DND-41 (cell line): ENCODE data around the gene DOK4.

Source experiments
- EZH2 ChIP-seq: IDR thresholded peaks from 3 replicates; pipeline ENCODE4 v1.6.1; 2012; ENCODE audit warnings: borderline replicate concordance, low read depth, mild to moderate bottlenecking, moderate library complexity, low read length, inconsistent platforms; ENCODE audit not compliant: severe bottlenecking
- TF ChIP-seq, protein P1 (sequence below): IDR thresholded peaks from 2 replicates; pipeline ENCODE4 v1.5.1; 2012; ENCODE audit warnings: borderline replicate concordance, low read length, moderate library complexity, mild to moderate bottlenecking; ENCODE audit not compliant: poor library complexity, severe bottlenecking; ENCODE audit errors: extremely low read depth

DNA sequence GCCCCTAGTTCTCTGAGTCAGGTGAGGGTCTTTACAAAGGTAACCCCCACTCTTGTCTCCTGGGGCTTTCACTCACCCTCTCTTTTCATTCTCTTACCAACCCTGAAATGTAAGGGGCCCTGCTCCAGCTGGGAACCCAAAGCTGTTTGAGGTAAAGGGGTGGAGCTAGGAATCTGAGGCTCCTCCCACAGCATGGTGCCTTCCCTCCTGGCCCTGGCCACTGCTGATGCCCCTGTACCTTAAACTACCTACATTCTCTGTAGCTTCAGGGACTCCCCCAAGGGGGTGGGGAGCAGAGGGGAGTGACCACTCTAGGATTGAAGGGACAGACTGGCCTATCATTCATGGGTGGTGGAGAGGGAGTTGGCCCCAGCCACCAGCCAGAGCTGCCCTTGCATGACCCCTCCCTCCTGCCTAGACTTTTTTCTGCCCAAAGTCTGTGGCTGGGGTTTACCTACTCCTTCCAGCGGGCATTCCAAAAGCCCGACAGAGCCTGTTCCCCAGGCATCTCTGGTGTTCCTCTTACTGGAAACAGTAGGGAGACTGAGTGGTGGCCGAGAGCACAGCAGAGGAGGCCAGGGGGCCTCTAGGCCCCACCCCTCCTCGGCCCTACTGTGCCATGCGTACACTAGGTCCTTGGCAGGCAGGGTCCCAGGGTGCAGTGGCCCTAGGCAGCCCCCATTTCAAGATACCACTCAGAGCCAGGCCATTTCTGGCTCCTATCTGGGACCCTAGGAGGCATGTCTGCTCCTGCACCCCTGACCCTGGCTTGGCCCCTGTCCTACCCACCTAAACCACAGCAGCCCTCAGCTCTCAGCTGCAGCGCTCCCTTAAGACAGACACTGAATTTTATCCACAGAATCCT is 9.5 kb downstream of the DOK4 start:
- TF ChIP-seq, protein P1, sequence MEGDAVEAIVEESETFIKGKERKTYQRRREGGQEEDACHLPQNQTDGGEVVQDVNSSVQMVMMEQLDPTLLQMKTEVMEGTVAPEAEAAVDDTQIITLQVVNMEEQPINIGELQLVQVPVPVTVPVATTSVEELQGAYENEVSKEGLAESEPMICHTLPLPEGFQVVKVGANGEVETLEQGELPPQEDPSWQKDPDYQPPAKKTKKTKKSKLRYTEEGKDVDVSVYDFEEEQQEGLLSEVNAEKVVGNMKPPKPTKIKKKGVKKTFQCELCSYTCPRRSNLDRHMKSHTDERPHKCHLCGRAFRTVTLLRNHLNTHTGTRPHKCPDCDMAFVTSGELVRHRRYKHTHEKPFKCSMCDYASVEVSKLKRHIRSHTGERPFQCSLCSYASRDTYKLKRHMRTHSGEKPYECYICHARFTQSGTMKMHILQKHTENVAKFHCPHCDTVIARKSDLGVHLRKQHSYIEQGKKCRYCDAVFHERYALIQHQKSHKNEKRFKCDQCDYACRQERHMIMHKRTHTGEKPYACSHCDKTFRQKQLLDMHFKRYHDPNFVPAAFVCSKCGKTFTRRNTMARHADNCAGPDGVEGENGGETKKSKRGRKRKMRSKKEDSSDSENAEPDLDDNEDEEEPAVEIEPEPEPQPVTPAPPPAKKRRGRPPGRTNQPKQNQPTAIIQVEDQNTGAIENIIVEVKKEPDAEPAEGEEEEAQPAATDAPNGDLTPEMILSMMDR, result no peak
- no peak for TF ChIP-seq EZH2
